PC-3 (cell line): ENCODE data around the gene UGT3A2. TPM values are rescaled to one million over a fixed set of nuclear protein-coding genes. Genes with fewer than 3 reads are reported as not detected.

Experiments used
- ATAC-seq: fragments of 200-7000 bp; cut with Tn5 transposase; 2 replicates; pipeline ENCODE4 v1.9.1; 2020; ENCODE audit warnings: mild to moderate bottlenecking, moderate library complexity
- BruUV-seq: library from RNA; stranded (reverse); fragments of 400-500 nt; replicated peaks from 2 replicates; lab custom pipeline; 2021; lab: Mats Ljungman, UMichigan
- CTCF ChIA-PET: fragments of 300-600 bp; sonication (Branson Sonifier 250); formaldehyde crosslinking; loops from one replicate; lab custom pipeline; 2022; ENCODE audit warnings: antibody characterized with exemption; lab: Charles Lee
- POLR2A ChIA-PET: fragments of 300-600 bp; sonication (Branson Sonifier 250); formaldehyde crosslinking; loops from one replicate; lab custom pipeline; 2022; ENCODE audit warnings: antibody characterized with exemption; ENCODE audit not compliant: unreplicated experiment; lab: Charles Lee
- DNase-seq: peaks from one replicate; pipeline ENCODE4 v3.0.0-alpha.2; 2015
- H2AFZ ChIP-seq: fragments of 300-600 bp; sonication (generic); 2 replicates; pipeline ENCODE4 v1.6.0; 2016; ENCODE audit warnings: antibody characterized with exemption, low read length
- H3F3A ChIP-seq: fragments of 300-600 bp; sonication (generic); one replicate; pipeline ENCODE4 v1.6.0; 2017; ENCODE audit warnings: antibody characterized with exemption, low read length, control low read depth, mild to moderate bottlenecking; ENCODE audit not compliant: unreplicated experiment
- H3K27ac ChIP-seq: fragments of 300-600 bp; sonication (generic); 2 replicates; pipeline ENCODE4 v1.5.1; 2016; ENCODE audit warnings: mild to moderate bottlenecking, low read length
- H3K27me3 ChIP-seq: fragments of 300-600 bp; sonication (generic); 2 replicates; pipeline ENCODE4 v1.6.1; 2016; ENCODE audit warnings: low read length, mixed read lengths
- H3K36me3 ChIP-seq: fragments of 300-600 bp; sonication (generic); 2 replicates; pipeline ENCODE4 v1.6.1; 2016; ENCODE audit warnings: low read depth, mixed run types, low read length, mixed read lengths
- H3K4me1 ChIP-seq: fragments of 300-600 bp; sonication (generic); 2 replicates; pipeline ENCODE4 v1.5.1; 2016; ENCODE audit warnings: low read length; ENCODE audit not compliant: insufficient read depth
- H3K4me2 ChIP-seq: fragments of 300-600 bp; sonication (generic); 2 replicates; pipeline ENCODE4 v1.6.0; 2016; ENCODE audit warnings: low read length
- H3K4me3 ChIP-seq: fragments of 300-600 bp; sonication (generic); 2 replicates; pipeline ENCODE4 v1.5.1; 2016; ENCODE audit warnings: mild to moderate bottlenecking, low read length, mixed read lengths
- H3K79me2 ChIP-seq: fragments of 300-600 bp; sonication (generic); 2 replicates; pipeline ENCODE4 v1.6.1; 2017; ENCODE audit warnings: low read length, mixed read lengths
- H3K9ac ChIP-seq: fragments of 300-600 bp; sonication (generic); 2 replicates; pipeline ENCODE4 v1.6.0; 2016; ENCODE audit warnings: mild to moderate bottlenecking, low read length
- H3K9me2 ChIP-seq: fragments of 300-600 bp; sonication (generic); replicated peaks from 2 replicates; pipeline ENCODE4 v1.6.1; 2016; ENCODE audit warnings: mixed run types, low read length, mixed read lengths
- H3K9me3 ChIP-seq: fragments of 300-600 bp; sonication (generic); 2 replicates; pipeline ENCODE4 v1.6.1; 2016; ENCODE audit warnings: low read length, mixed read lengths
- H4K20me1 ChIP-seq: fragments of 300-600 bp; sonication (generic); 2 replicates; pipeline ENCODE4 v1.6.1; 2016; ENCODE audit warnings: low read length, mixed read lengths
- EZH2 ChIP-seq: fragments of 300-600 bp; sonication (generic); IDR thresholded peaks from one replicate; pipeline ENCODE4 v1.6.1; 2017; ENCODE audit warnings: antibody characterized with exemption, mild to moderate bottlenecking, low read length; ENCODE audit not compliant: unreplicated experiment
- EZH2phosphoT487 ChIP-seq: fragments of 300-600 bp; sonication (generic); IDR thresholded peaks from 2 replicates; pipeline ENCODE4 v1.6.1; 2018; ENCODE audit warnings: mild to moderate bottlenecking, antibody characterized with exemption, low read length, borderline replicate concordance
- intact Hi-C: fragments of 100-400 bp; cut with micrococcal nuclease; formaldehyde crosslinking; loops from 2 replicates; pipeline ENCODE4 v1.9.0; 2023
- total RNA-seq: library from RNA; depleted of rRNA; stranded (reverse); fragments of >200 nt; gene quantifications from 2 replicates; pipeline ENCODE4 v1.2.3, GENCODE V29; 2014
- TF ChIP-seq, protein P1 (sequence below): fragments of 300-600 bp; sonication (generic); conservative IDR thresholded peaks from 2 replicates; pipeline ENCODE4 v1.5.1; 2017; ENCODE audit warnings: antibody characterized with exemption, low read depth, mild to moderate bottlenecking, low read length

Gene UGT3A2
- total RNA-seq, 1 experiment from 2014 or later = not detected

DNA sequence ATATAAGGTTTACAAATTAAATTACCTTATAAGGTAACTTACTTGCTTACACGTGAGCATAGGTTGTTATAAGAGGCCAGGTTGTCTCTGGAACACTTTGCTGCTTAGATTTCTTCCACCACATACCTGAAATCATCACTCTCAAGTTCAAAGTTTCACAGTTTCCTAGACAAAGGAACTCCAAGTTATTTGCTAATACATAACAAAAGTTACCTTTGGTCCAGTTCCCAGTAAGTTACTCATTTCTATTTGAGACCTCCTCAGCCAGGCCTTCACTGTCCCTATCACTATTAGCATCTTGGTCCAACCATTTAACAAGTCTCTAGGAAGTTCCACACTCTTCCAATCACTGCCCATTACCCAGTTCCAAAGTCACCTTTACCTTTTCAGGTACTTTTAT is 57.0 kb downstream of the UGT3A2 start:
- POLR2A ChIA-PET = no interaction called here
- Histone ChIP-seq H3K27me3 (0 out of 2 replicates have a peak, but pooled peaks cover 3% of the 10 kb centered on the region), H3K4me2 (no peak overlapping the region), H4K20me1 (no peaks in the 10 kb centered on the region), H3F3A (no peaks in the 10 kb centered on the region), H3K4me1 (no peaks in the 10 kb centered on the region), H2AFZ (no peak overlapping the region), H3K36me3 (no peaks in the 10 kb centered on the region), H3K79me2 (no peaks in the 10 kb centered on the region), H3K9me2 (no peaks in the 10 kb centered on the region), H3K27ac (no peak overlapping the region), H3K9me3 (peaks cover 22% of the 10 kb centered on the region), H3K9ac (no peak overlapping the region), H3K4me3 (no peak overlapping the region)
- ATAC-seq = no peak
- CTCF ChIA-PET = no interaction called here
- TF ChIP-seq, protein P1, sequence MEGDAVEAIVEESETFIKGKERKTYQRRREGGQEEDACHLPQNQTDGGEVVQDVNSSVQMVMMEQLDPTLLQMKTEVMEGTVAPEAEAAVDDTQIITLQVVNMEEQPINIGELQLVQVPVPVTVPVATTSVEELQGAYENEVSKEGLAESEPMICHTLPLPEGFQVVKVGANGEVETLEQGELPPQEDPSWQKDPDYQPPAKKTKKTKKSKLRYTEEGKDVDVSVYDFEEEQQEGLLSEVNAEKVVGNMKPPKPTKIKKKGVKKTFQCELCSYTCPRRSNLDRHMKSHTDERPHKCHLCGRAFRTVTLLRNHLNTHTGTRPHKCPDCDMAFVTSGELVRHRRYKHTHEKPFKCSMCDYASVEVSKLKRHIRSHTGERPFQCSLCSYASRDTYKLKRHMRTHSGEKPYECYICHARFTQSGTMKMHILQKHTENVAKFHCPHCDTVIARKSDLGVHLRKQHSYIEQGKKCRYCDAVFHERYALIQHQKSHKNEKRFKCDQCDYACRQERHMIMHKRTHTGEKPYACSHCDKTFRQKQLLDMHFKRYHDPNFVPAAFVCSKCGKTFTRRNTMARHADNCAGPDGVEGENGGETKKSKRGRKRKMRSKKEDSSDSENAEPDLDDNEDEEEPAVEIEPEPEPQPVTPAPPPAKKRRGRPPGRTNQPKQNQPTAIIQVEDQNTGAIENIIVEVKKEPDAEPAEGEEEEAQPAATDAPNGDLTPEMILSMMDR = no peak
- TF ChIP-seq EZH2 (no peak), EZH2phosphoT487 (no peak)
- intact Hi-C loops = no loop called here
- no TSS peak for BruUV-seq
- DNase-seq = no peak

DNA sequence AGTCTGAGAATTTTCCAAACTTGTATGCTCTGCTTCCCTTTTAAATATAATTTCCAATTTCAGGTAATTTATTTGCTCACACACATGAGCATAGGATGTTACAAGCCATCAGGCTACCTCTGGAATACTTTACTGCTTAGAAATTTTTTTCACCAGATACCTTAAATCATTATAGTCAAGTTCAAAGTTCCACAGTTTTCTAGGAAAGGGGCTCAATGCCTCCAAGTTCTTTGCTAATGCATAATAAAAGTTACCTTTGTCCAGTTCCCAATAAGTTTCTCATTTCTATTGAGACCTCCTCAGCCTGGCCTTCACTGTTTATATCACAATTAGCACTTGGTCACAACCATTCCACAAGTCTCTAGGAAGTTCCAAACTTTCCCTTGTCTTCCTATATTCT is 59.3 kb downstream of the UGT3A2 start:
- no peak for ATAC-seq
- H4K20me1 ChIP-seq = no peaks in the 10 kb centered on the region
- ChIA-PET POLR2A (no interaction called here), CTCF (no interaction called here)
- intact Hi-C loops = no loop called here
- H3K79me2 ChIP-seq = no peaks in the 10 kb centered on the region
- DNase-seq = no peak
- BruUV-seq = no TSS peak
- no peak overlapping the region for H3K27ac ChIP-seq
- H3K9ac ChIP-seq = no peak overlapping the region
- H3K4me2 ChIP-seq = no peak overlapping the region
- H3F3A ChIP-seq = no peaks in the 10 kb centered on the region
- TF ChIP-seq, protein P1 = no peak
- TF ChIP-seq EZH2 (no peak), EZH2phosphoT487 (no peak)
- peaks cover 9% of the 10 kb centered on the region; the same call in 1 of the 2 replicates for H3K9me3 ChIP-seq
- no peak overlapping the region for H2AFZ ChIP-seq
- no peaks in the 10 kb centered on the region for H3K36me3 ChIP-seq
- no peak overlapping the region for H3K4me3 ChIP-seq
- no peaks in the 10 kb centered on the region for H3K4me1 ChIP-seq
- H3K27me3 ChIP-seq = peaks cover 22% of the 10 kb centered on the region
- H3K9me2 ChIP-seq = no peaks in the 10 kb centered on the region

DNA sequence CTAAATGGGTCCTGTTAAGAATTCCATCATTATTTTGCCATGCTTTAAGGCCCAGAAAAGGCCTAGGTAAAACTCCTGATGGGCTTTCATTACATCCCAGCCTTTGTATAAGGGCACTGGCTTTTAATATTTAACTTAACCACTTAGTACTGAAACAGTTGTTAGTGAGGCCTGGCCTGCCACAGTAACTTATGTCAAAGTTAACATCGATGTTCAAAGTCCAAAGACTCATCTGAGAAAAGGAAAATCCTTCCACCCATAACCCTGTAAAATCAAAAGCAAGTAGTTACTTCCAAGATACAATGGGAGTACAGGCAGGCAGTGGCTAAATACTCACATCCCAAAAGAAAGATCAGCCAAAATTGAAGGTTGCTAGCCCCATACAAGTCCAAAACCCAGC is 60.5 kb downstream of the UGT3A2 start:
- no peak overlapping the region for H3K9ac ChIP-seq
- peaks cover 31% of the 10 kb centered on the region for H3K27me3 ChIP-seq
- no peaks in the 10 kb centered on the region for H4K20me1 ChIP-seq
- no peak for TF ChIP-seq EZH2
- TF ChIP-seq, protein P1 = no peak
- no peak for TF ChIP-seq EZH2phosphoT487
- DNase-seq (no peak), ATAC-seq (no peak)
- BruUV-seq = no TSS peak
- intact Hi-C loops = no loop called here
- no peak overlapping the region for H3K4me2 ChIP-seq
- no peaks in the 10 kb centered on the region for H3K79me2 ChIP-seq
- ChIA-PET POLR2A (no interaction called here), CTCF (no interaction called here)
- H3K4me1 ChIP-seq = no peaks in the 10 kb centered on the region
- H3K27ac ChIP-seq = no peak overlapping the region
- no peaks in the 10 kb centered on the region for H3K36me3 ChIP-seq
- 0 out of 2 replicates have a peak, but pooled peaks cover 7% of the 10 kb centered on the region for H3K9me3 ChIP-seq
- no peak overlapping the region for H3K4me3 ChIP-seq
- H3K9me2 ChIP-seq = no peaks in the 10 kb centered on the region
- no peak overlapping the region for H2AFZ ChIP-seq
- H3F3A ChIP-seq = no peaks in the 10 kb centered on the region
